Activated CD4-positive, alpha-beta memory T cell treated with anti-CD3 and anti-CD28 coated beads for 36 hours (primary cell): ENCODE results near the gene PLCB4. TPM values are rescaled to one million over a fixed set of nuclear protein-coding genes. Genes with fewer than 3 reads are reported as not detected.

Source experiments
- CTCF ChIA-PET: fragments of 350-600 bp; sonication (Branson Sonifier 250); formaldehyde crosslinking; loops from one replicate; lab custom pipeline; 2021; ENCODE audit warnings: antibody characterized with exemption, inconsistent platforms; lab: Charles Lee
- POLR2A ChIA-PET: fragments of 350-600 bp; sonication (Branson Sonifier 250); formaldehyde crosslinking; loops from one replicate; lab custom pipeline; 2021; ENCODE audit warnings: antibody characterized with exemption; lab: Charles Lee
- DNase-seq: peaks from one replicate; pipeline ENCODE4 v3.0.0-alpha.2; 2020
- H3K27ac Mint-ChIP-seq: one replicate; pipeline ENCODE4 v1.8.0; 2021; ENCODE audit warnings: mixed read lengths
- H3K27me3 Mint-ChIP-seq: one replicate; pipeline ENCODE4 v1.8.0; 2021; ENCODE audit warnings: mixed read lengths
- H3K36me3 Mint-ChIP-seq: one replicate; pipeline ENCODE4 v1.8.0; 2021; ENCODE audit warnings: mixed read lengths
- H3K4me1 Mint-ChIP-seq: one replicate; pipeline ENCODE4 v1.8.0; 2021; ENCODE audit warnings: low read depth, mixed read lengths
- H3K4me3 Mint-ChIP-seq: one replicate; pipeline ENCODE4 v1.8.0; 2021; ENCODE audit warnings: mild to moderate bottlenecking, mixed read lengths
- H3K9me3 Mint-ChIP-seq: one replicate; pipeline ENCODE4 v1.8.0; 2021; ENCODE audit warnings: mixed read lengths
- intact Hi-C: fragments of 100-400 bp; cut with micrococcal nuclease; formaldehyde crosslinking; loops from one replicate; pipeline ENCODE4 v1.15.1; 2023
- total RNA-seq, 2 experiments: library from RNA; stranded (reverse); gene quantifications; one replicate each; pipeline ENCODE4 v1.2.3, GENCODE V29; 2021

The PLCB4 gene
- total RNA-seq, 2 experiments from 2014 or later, result not detected

- POLR2A ChIA-PET, result no interaction called here
- H3K4me3 Mint-ChIP-seq, result no peak overlapping the region
- H3K9me3 Mint-ChIP-seq, result peaks cover 5% of the 10 kb centered on the region
- no peaks in the 10 kb centered on the region for H3K4me1 Mint-ChIP-seq
- CTCF ChIA-PET, result interaction anchor here (1.0 kb wide), 1 partner anchor 50 kb away, joined by 3 read pairs; no protein-coding TSS in a partner anchor
- no peaks in the 10 kb centered on the region for H3K27me3 Mint-ChIP-seq
- no peaks in the 10 kb centered on the region for H3K36me3 Mint-ChIP-seq
- intact Hi-C loops, result no loop called here
- no peak overlapping the region for H3K27ac Mint-ChIP-seq
- no peak for DNase-seq
Observed at GRCh38 chr20:9458138-9458796, 389.4 kb downstream of the PLCB4 start.

GRCh38 chr20:9460518-9460917 is 391.6 kb downstream of the PLCB4 start:
- CTCF ChIA-PET, result interaction anchor here (1.5 kb wide), 1 partner anchor 149 kb away, joined by 3 read pairs; no protein-coding TSS in a partner anchor
- intact Hi-C loops, result no loop called here
- Mint-ChIP-seq H3K36me3 (no peaks in the 10 kb centered on the region), H3K27me3 (no peaks in the 10 kb centered on the region), H3K4me3 (no peak overlapping the region), H3K27ac (no peak overlapping the region), H3K9me3 (peaks cover 9% of the 10 kb centered on the region), H3K4me1 (no peaks in the 10 kb centered on the region)
- POLR2A ChIA-PET, result no interaction called here
- DNase-seq, result no peak

DNA sequence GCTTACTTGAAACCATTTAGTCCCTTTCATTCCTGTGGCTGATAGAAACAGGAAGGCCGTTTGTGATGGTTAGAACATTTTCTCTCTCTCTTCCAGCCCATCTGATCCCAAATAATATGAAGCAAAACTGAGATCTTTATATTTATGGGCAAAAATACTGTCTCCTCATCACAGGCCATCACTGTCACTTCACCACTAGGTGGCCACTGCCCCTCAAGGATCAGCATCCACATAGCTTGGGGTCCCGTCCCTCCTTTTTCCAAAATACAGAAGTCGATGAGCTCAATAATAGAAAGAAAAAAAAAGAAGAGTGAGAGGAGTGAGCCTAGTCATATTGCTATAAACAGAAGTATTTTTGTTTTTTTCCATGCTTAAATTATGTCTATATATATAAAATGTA is 399.1 kb downstream of the PLCB4 start:
- Mint-ChIP-seq H3K4me1 (no peaks in the 10 kb centered on the region), H3K36me3 (no peaks in the 10 kb centered on the region), H3K9me3 (peaks cover 5% of the 10 kb centered on the region), H3K27me3 (no peaks in the 10 kb centered on the region), H3K27ac (no peak overlapping the region), H3K4me3 (no peak overlapping the region)
- DNase-seq, result no peak
- ChIA-PET POLR2A (no interaction called here), CTCF (no interaction called here)
- intact Hi-C loops, result no loop called here

GRCh38 chr20:9474835-9475415 is 406.0 kb downstream of the PLCB4 start:
- intact Hi-C loops, result no loop called here
- H3K27me3 Mint-ChIP-seq, result no peaks in the 10 kb centered on the region
- H3K4me3 Mint-ChIP-seq, result no peak overlapping the region
- no peaks in the 10 kb centered on the region for H3K4me1 Mint-ChIP-seq
- no peak overlapping the region for H3K27ac Mint-ChIP-seq
- CTCF ChIA-PET, result no interaction called here
- no peaks in the 10 kb centered on the region for H3K36me3 Mint-ChIP-seq
- POLR2A ChIA-PET, result interaction anchor here (0.6 kb wide), 1 partner anchor 908 kb away, joined by 5 read pairs; no protein-coding TSS in a partner anchor
- DNase-seq, result no peak
- H3K9me3 Mint-ChIP-seq, result no peaks in the 10 kb centered on the region

- POLR2A ChIA-PET, result interaction anchor here (0.6 kb wide), 1 partner anchor 907 kb away, joined by 5 read pairs; no protein-coding TSS in a partner anchor
- Mint-ChIP-seq H3K27ac (no peak overlapping the region), H3K9me3 (no peaks in the 10 kb centered on the region), H3K4me3 (no peak overlapping the region), H3K27me3 (no peaks in the 10 kb centered on the region), H3K36me3 (no peaks in the 10 kb centered on the region), H3K4me1 (no peaks in the 10 kb centered on the region)
- CTCF ChIA-PET, result no interaction called here
- intact Hi-C loops, result no loop called here
- no peak for DNase-seq
Observed at GRCh38 chr20:9475456-9475855, 406.6 kb downstream of the PLCB4 start.

GRCh38 chr20:9476174-9476573 is 407.3 kb downstream of the PLCB4 start:
- H3K4me1 Mint-ChIP-seq, result no peaks in the 10 kb centered on the region
- no peak overlapping the region for H3K27ac Mint-ChIP-seq
- no peaks in the 10 kb centered on the region for H3K36me3 Mint-ChIP-seq
- H3K9me3 Mint-ChIP-seq, result no peaks in the 10 kb centered on the region
- H3K27me3 Mint-ChIP-seq, result no peaks in the 10 kb centered on the region
- intact Hi-C loops, result no loop called here
- POLR2A ChIA-PET, result no interaction called here
- CTCF ChIA-PET, result no interaction called here
- H3K4me3 Mint-ChIP-seq, result no peak overlapping the region
- DNase-seq, result no peak

DNA sequence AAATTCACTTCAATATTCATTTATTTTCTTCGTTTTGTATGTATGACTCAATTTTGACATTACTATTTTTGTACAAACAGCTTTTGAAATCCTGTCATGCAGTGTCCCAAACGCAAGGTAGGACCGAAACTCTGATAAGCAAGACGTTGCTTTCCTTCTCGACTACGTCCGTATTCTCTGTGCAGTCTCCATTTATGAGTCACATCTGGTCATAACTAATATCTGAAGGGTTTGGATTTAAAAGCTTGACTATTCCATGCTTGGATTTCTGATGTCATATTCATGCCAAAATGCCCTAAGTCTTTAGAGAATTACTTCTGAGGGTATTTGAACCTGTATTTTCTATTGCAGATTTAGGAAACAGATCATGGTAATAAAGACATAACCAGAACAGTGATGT is 407.8 kb downstream of the PLCB4 start:
- intact Hi-C loops, result no loop called here
- ChIA-PET POLR2A (no interaction called here), CTCF (no interaction called here)
- H3K27me3 Mint-ChIP-seq, result no peaks in the 10 kb centered on the region
- no peak overlapping the region for H3K27ac Mint-ChIP-seq
- H3K9me3 Mint-ChIP-seq, result no peaks in the 10 kb centered on the region
- no peaks in the 10 kb centered on the region for H3K4me1 Mint-ChIP-seq
- DNase-seq, result no peak
- no peak overlapping the region for H3K4me3 Mint-ChIP-seq
- H3K36me3 Mint-ChIP-seq, result no peaks in the 10 kb centered on the region

DNA sequence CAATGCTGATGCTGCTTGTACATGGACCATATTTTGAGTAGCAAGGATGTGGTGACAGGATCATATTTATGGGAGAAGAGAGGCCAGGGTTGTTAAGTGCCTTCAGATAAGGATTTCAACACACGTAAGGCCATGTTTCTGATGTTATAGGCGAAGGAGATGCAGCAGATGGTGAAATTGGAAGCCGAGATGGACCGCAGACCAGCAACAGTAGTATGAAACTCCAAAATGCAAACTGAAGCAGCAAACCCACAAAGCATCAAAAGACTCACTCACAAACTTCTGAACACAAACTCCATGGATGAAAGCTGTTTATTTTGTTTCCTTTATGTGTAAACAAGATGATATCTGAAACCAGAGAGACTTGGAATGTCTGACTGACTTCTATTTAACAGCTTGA is 409.9 kb downstream of the PLCB4 start:
- H3K4me1 Mint-ChIP-seq, result no peaks in the 10 kb centered on the region
- no peak overlapping the region for H3K4me3 Mint-ChIP-seq
- no peaks in the 10 kb centered on the region for H3K27me3 Mint-ChIP-seq
- H3K36me3 Mint-ChIP-seq, result no peaks in the 10 kb centered on the region
- no peaks in the 10 kb centered on the region for H3K9me3 Mint-ChIP-seq
- ChIA-PET POLR2A (no interaction called here), CTCF (no interaction called here)
- DNase-seq, result no peak
- intact Hi-C loops, result no loop called here
- H3K27ac Mint-ChIP-seq, result no peak overlapping the region

- DNase-seq, result no peak
- intact Hi-C loops, result no loop called here
- CTCF ChIA-PET, result no interaction called here
- H3K27me3 Mint-ChIP-seq, result no peaks in the 10 kb centered on the region
- POLR2A ChIA-PET, result no interaction called here
- H3K9me3 Mint-ChIP-seq, result peaks cover 2% of the 10 kb centered on the region
- no peaks in the 10 kb centered on the region for H3K4me1 Mint-ChIP-seq
- no peaks in the 10 kb centered on the region for H3K36me3 Mint-ChIP-seq
- H3K27ac Mint-ChIP-seq, result no peak overlapping the region
- no peak overlapping the region for H3K4me3 Mint-ChIP-seq
Observed at GRCh38 chr20:9480066-9480465, 411.2 kb downstream of the PLCB4 start.

GRCh38 chr20:9482180-9482579 is 413.3 kb downstream of the PLCB4 start:
- intact Hi-C loops, result no loop called here
- Mint-ChIP-seq H3K4me3 (no peak overlapping the region), H3K9me3 (peaks cover 2% of the 10 kb centered on the region), H3K4me1 (no peaks in the 10 kb centered on the region), H3K36me3 (no peaks in the 10 kb centered on the region), H3K27me3 (no peaks in the 10 kb centered on the region), H3K27ac (no peak overlapping the region)
- ChIA-PET POLR2A (no interaction called here), CTCF (no interaction called here)
- DNase-seq, result no peak

DNA sequence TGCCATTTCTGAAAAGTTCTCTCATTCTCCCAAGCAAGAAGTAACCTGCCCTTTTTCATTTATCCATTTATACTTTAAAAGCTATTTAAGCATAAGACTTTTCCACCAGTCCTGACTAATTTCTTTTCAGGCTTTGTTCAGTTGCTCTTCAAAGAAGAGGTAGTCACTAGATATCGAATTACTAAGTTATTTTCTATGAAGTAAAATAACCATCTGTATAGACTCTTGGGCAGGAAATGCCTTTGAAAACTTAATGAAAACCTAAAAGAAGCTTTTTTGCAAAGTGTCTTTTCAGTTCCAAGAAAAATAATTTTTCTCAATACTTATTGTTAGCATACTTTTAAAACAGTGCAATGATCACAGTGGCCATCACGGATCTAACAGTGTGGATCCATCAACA is 414.2 kb downstream of the PLCB4 start:
- Mint-ChIP-seq H3K27me3 (no peaks in the 10 kb centered on the region), H3K36me3 (no peaks in the 10 kb centered on the region), H3K4me1 (no peaks in the 10 kb centered on the region), H3K27ac (no peak overlapping the region), H3K4me3 (no peak overlapping the region), H3K9me3 (peaks cover 2% of the 10 kb centered on the region)
- DNase-seq, result no peak
- ChIA-PET CTCF (no interaction called here), POLR2A (no interaction called here)
- intact Hi-C loops, result no loop called here

DNA sequence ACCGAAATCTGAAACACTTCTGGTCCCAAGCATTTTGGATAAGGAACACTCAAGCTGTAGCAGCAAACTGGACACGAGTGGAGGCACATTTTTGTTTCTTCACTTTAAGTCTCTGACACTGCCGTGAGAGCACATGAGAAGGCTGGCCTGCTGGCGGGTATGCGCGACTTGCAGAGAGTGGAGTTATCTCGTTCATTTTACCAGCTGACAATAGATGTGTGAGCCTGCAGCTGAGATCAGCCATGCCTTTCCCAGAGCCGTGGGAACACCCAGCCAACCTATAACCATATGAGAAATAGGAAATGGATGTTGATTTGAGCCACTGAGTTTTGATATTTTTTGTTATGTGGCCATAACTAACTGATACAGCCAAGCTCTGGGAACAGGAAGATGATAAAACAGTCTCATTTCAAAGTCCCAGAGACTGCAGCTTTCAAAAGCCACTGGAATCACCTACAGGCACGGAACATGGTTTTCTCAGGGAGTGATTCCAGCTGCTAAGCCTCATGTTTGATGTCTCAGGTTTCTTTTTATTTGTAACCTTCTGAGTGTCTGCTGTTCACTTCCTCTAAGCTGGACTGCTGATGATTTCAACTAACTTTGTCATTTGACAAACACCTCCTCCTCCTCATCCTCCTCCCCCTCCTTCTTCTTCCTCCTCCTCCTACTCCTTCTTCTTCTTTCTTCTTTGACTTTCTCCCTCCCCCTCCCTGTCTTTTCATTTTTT is 416.9 kb downstream of the PLCB4 start:
- intact Hi-C loops, result no loop called here
- Mint-ChIP-seq H3K36me3 (no peaks in the 10 kb centered on the region), H3K27ac (no peak overlapping the region), H3K9me3 (peaks cover 2% of the 10 kb centered on the region), H3K4me3 (no peak overlapping the region), H3K4me1 (no peaks in the 10 kb centered on the region), H3K27me3 (no peaks in the 10 kb centered on the region)
- ChIA-PET POLR2A (no interaction called here), CTCF (no interaction called here)
- DNase-seq, result no peak
